ENCODE data around the gene ZMYM4. TPM values are rescaled to one million over a fixed set of nuclear protein-coding genes. Genes with fewer than 3 reads are reported as not detected.

ZMYM4 gene
- polyA plus RNA-seq, 2 of the 4 experiments (the other 2 are of a cell fraction) = 12.2 to 36.3 TPM

GRCh38 chr1:35439626-35440025 lies 171.1 kb downstream of the ZMYM4 start:
- Histone ChIP-seq H3K4me3 (no peak overlapping the region), H3K27ac (no peak overlapping the region), H3K9me3 (no peaks in the 10 kb centered on the region), H3K4me2 (no peak overlapping the region), H3K4me1 (no peaks in the 10 kb centered on the region)
- TF ChIP-seq SREBF2 (IDR thresholded peaks at IDR 0.05) (no peak), RNF2 (IDR thresholded peaks at IDR 0.05; ENCODE audit: borderline replicate concordance, low read depth) (no peak), BHLHE40 (IDR thresholded peaks at IDR 0.05; ENCODE audit: low read depth, low read length) (no peak), CHD4 (IDR thresholded peaks at IDR 0.05; ENCODE audit: borderline replicate concordance) (no peak), HDAC2 (IDR thresholded peaks at IDR 0.05) (no peak), EP300 (IDR thresholded peaks at IDR 0.05) (no peak), JUNB (IDR thresholded peaks at IDR 0.05) (no peak), CBX8 (IDR thresholded peaks at IDR 0.05) (no peak), JUN (IDR thresholded peaks at IDR 0.05) (no peak), KDM1A (IDR thresholded peaks at IDR 0.05; ENCODE audit: low read depth) (no peak), FOSB (CRISPR knock-in tag; IDR thresholded peaks at IDR 0.05) (no peak), RAD21 (conservative IDR thresholded peaks at IDR 0.05 in 1 of 2, IDR thresholded peaks at IDR 0.05 in 1 of 2) (no peak), ELK1 (IDR thresholded peaks at IDR 0.05; ENCODE audit: low read depth, low read length) (no peak)
- TF ChIP-seq, protein P1, sequence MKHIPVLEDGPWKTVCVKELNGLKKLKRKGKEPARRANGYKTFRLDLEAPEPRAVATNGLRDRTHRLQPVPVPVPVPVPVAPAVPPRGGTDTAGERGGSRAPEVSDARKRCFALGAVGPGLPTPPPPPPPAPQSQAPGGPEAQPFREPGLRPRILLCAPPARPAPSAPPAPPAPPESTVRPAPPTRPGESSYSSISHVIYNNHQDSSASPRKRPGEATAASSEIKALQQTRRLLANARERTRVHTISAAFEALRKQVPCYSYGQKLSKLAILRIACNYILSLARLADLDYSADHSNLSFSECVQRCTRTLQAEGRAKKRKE (CRISPR knock-in tag; IDR thresholded peaks at IDR 0.05; ENCODE audit: low read depth) = no peak
- ChIA-PET POLR2A (no interaction called here), CTCF (interaction anchor here (1.6 to 2.2 kb wide), 2 partner anchors 11 to 15 kb away, joined by 4 to 5 read pairs; no protein-coding TSS in a partner anchor)
- ATAC-seq (no peak), DNase-seq (ENCODE audit: low read depth in 1 of 2, low spot score in 1 of 2) (no peak), FAIRE-seq (no peak)
- 94% methylated on average over 1 of the region's 1 CpG for WGBS (ENCODE audit: missing lambda C conversion rate)

DNA sequence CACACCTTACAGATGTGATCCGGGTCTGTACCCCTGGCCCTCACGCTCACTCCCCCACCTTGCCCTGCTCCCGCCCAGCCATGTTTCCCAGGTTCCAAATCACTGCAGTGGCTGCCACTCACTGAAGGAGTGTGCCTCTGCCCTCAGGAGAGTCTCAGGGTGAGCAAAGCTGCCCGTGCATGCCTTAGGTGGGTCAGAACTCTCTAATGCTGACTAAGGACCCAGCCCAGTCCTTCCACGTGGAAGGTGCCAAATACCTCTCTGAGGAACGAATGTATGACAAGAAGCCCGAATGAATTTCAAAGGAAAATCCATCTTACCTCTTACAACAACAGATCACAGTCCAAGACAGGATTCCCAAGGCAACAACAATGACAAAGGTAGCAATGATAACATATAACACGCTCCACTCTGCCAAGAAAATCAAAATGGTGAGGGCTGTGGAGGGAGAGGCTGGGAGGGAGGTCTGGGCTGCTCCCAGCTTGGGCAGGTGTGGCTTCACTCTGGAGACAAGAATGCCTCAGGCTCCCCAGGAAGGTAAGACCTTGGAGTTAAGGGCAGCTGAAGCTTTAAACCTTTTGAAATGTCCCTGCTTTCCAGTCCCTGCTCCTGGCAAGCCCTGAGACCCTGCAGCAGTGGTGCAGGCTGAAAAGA lies 173.5 kb downstream of the ZMYM4 start:
- Histone ChIP-seq H3K4me2 (no peak overlapping the region), H3K9me3 (no peaks in the 10 kb centered on the region), H3K4me3 (no peak overlapping the region), H3K4me1 (no peaks in the 10 kb centered on the region), H3K27ac (no peak overlapping the region)
- DNase-seq (ENCODE audit: low read depth in 1 of 2, low spot score in 1 of 2) (no peak), ATAC-seq (no peak), FAIRE-seq (no peak)
- ChIA-PET CTCF (interaction anchor here (0.9 to 2.2 kb wide), 2 partner anchors 13 to 240 kb away, joined by 3 to 5 read pairs; no protein-coding TSS in a partner anchor), POLR2A (no interaction called here)
- TF ChIP-seq HOXB5 (CRISPR knock-in tag; IDR thresholded peaks at IDR 0.05) (no peak), RFX5 (IDR thresholded peaks at IDR 0.05) (no peak), NPAS2 (CRISPR knock-in tag; IDR thresholded peaks at IDR 0.05; ENCODE audit: borderline replicate concordance) (no peak), HOXA7 (CRISPR knock-in tag; IDR thresholded peaks at IDR 0.05) (no peak), NR3C1 (IDR thresholded peaks at IDR 0.05) (no peak), NFE2L2 (conservative IDR thresholded peaks at IDR 0.05; ENCODE audit: low read length) (no peak), FOXS1 (CRISPR knock-in tag; IDR thresholded peaks at IDR 0.05) (no peak), MAX (IDR thresholded peaks at IDR 0.05) (no peak), HEYL (CRISPR knock-in tag; IDR thresholded peaks at IDR 0.05) (no peak), SREBF2 (IDR thresholded peaks at IDR 0.05) (no peak), RAD21 (conservative IDR thresholded peaks at IDR 0.05 in 1 of 2, IDR thresholded peaks at IDR 0.05 in 1 of 2) (no peak), CHD4 (IDR thresholded peaks at IDR 0.05; ENCODE audit: borderline replicate concordance) (no peak)
- TF ChIP-seq, protein P2, sequence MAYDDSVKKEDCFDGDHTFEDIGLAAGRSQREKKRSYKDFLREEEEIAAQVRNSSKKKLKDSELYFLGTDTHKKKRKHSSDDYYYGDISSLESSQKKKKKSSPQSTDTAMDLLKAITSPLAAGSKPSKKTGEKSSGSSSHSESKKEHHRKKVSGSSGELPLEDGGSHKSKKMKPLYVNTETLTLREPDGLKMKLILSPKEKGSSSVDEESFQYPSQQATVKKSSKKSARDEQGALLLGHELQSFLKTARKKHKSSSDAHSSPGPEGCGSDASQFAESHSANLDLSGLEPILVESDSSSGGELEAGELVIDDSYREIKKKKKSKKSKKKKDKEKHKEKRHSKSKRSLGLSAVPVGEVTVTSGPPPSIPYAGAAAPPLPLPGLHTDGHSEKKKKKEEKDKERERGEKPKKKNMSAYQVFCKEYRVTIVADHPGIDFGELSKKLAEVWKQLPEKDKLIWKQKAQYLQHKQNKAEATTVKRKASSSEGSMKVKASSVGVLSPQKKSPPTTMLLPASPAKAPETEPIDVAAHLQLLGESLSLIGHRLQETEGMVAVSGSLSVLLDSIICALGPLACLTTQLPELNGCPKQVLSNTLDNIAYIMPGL (CRISPR knock-in tag; IDR thresholded peaks at IDR 0.05; ENCODE audit: borderline replicate concordance) = no peak
- TF ChIP-seq, protein P3, sequence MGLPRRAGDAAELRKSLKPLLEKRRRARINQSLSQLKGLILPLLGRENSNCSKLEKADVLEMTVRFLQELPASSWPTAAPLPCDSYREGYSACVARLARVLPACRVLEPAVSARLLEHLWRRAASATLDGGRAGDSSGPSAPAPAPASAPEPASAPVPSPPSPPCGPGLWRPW (IDR thresholded peaks at IDR 0.05) = no peak
- 90% methylated on average over 6 of the region's 8 CpGs for WGBS (ENCODE audit: missing lambda C conversion rate)

Measured in A549 (cell line).